GM23338 (cell line): ENCODE data around the gene NPLOC4. TPM values are rescaled to one million over a fixed set of nuclear protein-coding genes. Genes with fewer than 3 reads are reported as not detected.

Source experiments
- ATAC-seq: fragments of 200-7000 bp; cut with Tn5 transposase; 3 replicates; pipeline ENCODE4 v1.9.1; 2020
- DNase-seq: peaks from one replicate; pipeline ENCODE4 v3.0.0-alpha.2; 2015; ENCODE audit warnings: low spot score
- H2AFZ ChIP-seq: fragments of 200-600 bp; sonication (generic); 2 replicates; pipeline ENCODE4 v1.8.0; 2016; ENCODE audit warnings: antibody characterized with exemption, mild to moderate bottlenecking, moderate library complexity
- H3F3A ChIP-seq: fragments of 200-600 bp; sonication (generic); replicated peaks from 2 replicates; pipeline ENCODE4 v1.8.0; 2017; ENCODE audit warnings: antibody characterized with exemption, mixed run types, low read depth
- H3K27ac ChIP-seq: fragments of 200-600 bp; sonication (generic); 2 replicates; pipeline ENCODE4 v1.6.1; 2016; ENCODE audit warnings: low read depth
- H3K27me3 ChIP-seq: fragments of 200-600 bp; sonication (generic); 2 replicates; pipeline ENCODE4 v1.8.0; 2016; ENCODE audit warnings: mild to moderate bottlenecking, mixed run types, moderate library complexity; ENCODE audit not compliant: insufficient read depth
- H3K36me3 ChIP-seq: fragments of 200-600 bp; sonication (generic); 2 replicates; pipeline ENCODE4 v1.8.0; 2016; ENCODE audit warnings: mild to moderate bottlenecking; ENCODE audit not compliant: insufficient read depth
- H3K4me1 ChIP-seq: fragments of 200-600 bp; sonication (generic); 2 replicates; pipeline ENCODE4 v1.8.0; 2016; ENCODE audit warnings: mild to moderate bottlenecking, moderate library complexity; ENCODE audit not compliant: insufficient read depth
- H3K4me2 ChIP-seq: fragments of 200-600 bp; sonication (generic); 2 replicates; pipeline ENCODE4 v1.7.1; 2017; ENCODE audit warnings: mixed run types
- H3K4me3 ChIP-seq: fragments of 200-600 bp; sonication (generic); 2 replicates; pipeline ENCODE4 v1.6.1; 2016; ENCODE audit warnings: mixed run types
- H3K79me2 ChIP-seq: fragments of 200-600 bp; sonication (generic); replicated peaks from 2 replicates; pipeline ENCODE4 v1.8.0; 2017; ENCODE audit warnings: mild to moderate bottlenecking; ENCODE audit not compliant: insufficient read depth
- H3K9me2 ChIP-seq: fragments of 200-600 bp; sonication (generic); 2 replicates; pipeline ENCODE4 v1.8.0; 2017; ENCODE audit not compliant: insufficient read depth
- H4K20me1 ChIP-seq: fragments of 200-600 bp; sonication (generic); replicated peaks from 2 replicates; pipeline ENCODE4 v1.8.0; 2017; ENCODE audit warnings: mild to moderate bottlenecking; ENCODE audit not compliant: insufficient read depth
- H3K27ac Mint-ChIP-seq: 2 replicates; pipeline ENCODE4 v1.8.0; 2020; ENCODE audit warnings: inconsistent platforms, mild to moderate bottlenecking, moderate library complexity, mixed read lengths
- H3K27me3 Mint-ChIP-seq: 3 replicates; pipeline ENCODE4 v1.8.0; 2022; ENCODE audit warnings: low read depth, mild to moderate bottlenecking, moderate library complexity, mixed read lengths, inconsistent platforms; ENCODE audit not compliant: insufficient read depth, poor library complexity
- H3K36me3 Mint-ChIP-seq: 3 replicates; pipeline ENCODE4 v1.8.0; 2021; ENCODE audit warnings: low read depth, mild to moderate bottlenecking, inconsistent platforms, moderate library complexity, mixed read lengths
- H3K4me1 Mint-ChIP-seq: 3 replicates; pipeline ENCODE4 v1.8.0; 2020; ENCODE audit warnings: mild to moderate bottlenecking, inconsistent platforms, mixed read lengths
- H3K4me3 Mint-ChIP-seq: 3 replicates; pipeline ENCODE4 v1.8.0; 2021; ENCODE audit warnings: moderate library complexity, mild to moderate bottlenecking, inconsistent platforms, mixed read lengths
- H3K9me3 Mint-ChIP-seq: 3 replicates; pipeline ENCODE4 v1.8.0; 2020; ENCODE audit warnings: moderate library complexity, mild to moderate bottlenecking, inconsistent platforms, mixed read lengths
- CREB1 ChIP-seq: fragments of 250-450 bp; sonication (Bioruptor Pico); IDR thresholded peaks from 2 replicates; pipeline ENCODE4 v1.5.0; 2020; ENCODE audit warnings: low read depth, mild to moderate bottlenecking, moderate library complexity
- CTCF ChIP-seq, 2 experiments: fragments of 200-600 bp in 1 of 2; sonication (generic) in 1 of 2; conservative IDR thresholded peaks; 2 replicates each; pipeline versions ENCODE4 v1.5.1 to v1.6.1; 2016 to 2017; ENCODE audit warnings: antibody characterized with exemption in 2 of 2, low read depth in 2 of 2, mild to moderate bottlenecking in 2 of 2, moderate library complexity in 1 of 2
- ETS1 ChIP-seq: IDR thresholded peaks from 2 replicates; pipeline ENCODE4 v1.6.1; 2016; ENCODE audit warnings: antibody characterized with exemption
- EZH2 ChIP-seq: fragments of 200-600 bp; sonication (generic); IDR thresholded peaks from one replicate; pipeline ENCODE4 v1.8.0; 2017; ENCODE audit warnings: antibody characterized with exemption, mild to moderate bottlenecking, low read depth; ENCODE audit not compliant: unreplicated experiment
- EZH2phosphoT487 ChIP-seq: fragments of 200-600 bp; sonication (generic); IDR thresholded peaks from one replicate; pipeline ENCODE4 v1.8.1; 2018; ENCODE audit warnings: antibody characterized with exemption; ENCODE audit not compliant: unreplicated experiment
- JUNB ChIP-seq: IDR thresholded peaks from one replicate; pipeline ENCODE4 v1.6.1; 2016; ENCODE audit warnings: antibody characterized with exemption; ENCODE audit not compliant: unreplicated experiment
- NANOG ChIP-seq: IDR thresholded peaks from 2 replicates; pipeline ENCODE4 v1.6.1; 2016; ENCODE audit warnings: antibody characterized with exemption, borderline replicate concordance
- POLR2AphosphoS5 ChIP-seq: IDR thresholded peaks from 2 replicates; pipeline ENCODE4 v1.6.1; 2016; ENCODE audit warnings: antibody characterized with exemption, low read depth
- REST ChIP-seq: IDR thresholded peaks from one replicate; pipeline ENCODE4 v1.6.1; 2018; ENCODE audit warnings: antibody characterized with exemption; ENCODE audit not compliant: unreplicated experiment
- STAT1 ChIP-seq: IDR thresholded peaks from one replicate; pipeline ENCODE4 v1.6.1; 2016; ENCODE audit warnings: antibody characterized with exemption; ENCODE audit not compliant: unreplicated experiment
- ZNF114 ChIP-seq: fragments of 250-450 bp; sonication (Bioruptor Pico); IDR thresholded peaks from 2 replicates; pipeline ENCODE4 v1.5.0; 2020; ENCODE audit warnings: mild to moderate bottlenecking, moderate library complexity
- ZNF331 ChIP-seq: fragments of 250-450 bp; sonication (Bioruptor Pico); IDR thresholded peaks from 2 replicates; pipeline ENCODE4 v1.5.0; 2020; ENCODE audit warnings: low read depth, mild to moderate bottlenecking, moderate library complexity
- ZNF462 ChIP-seq: fragments of 250-450 bp; sonication (Bioruptor Pico); IDR thresholded peaks from 2 replicates; pipeline ENCODE4 v1.5.0; 2020; ENCODE audit warnings: mild to moderate bottlenecking, moderate library complexity
- polyA plus RNA-seq: library from polyadenylated mRNA; unstranded; fragments of >200 nt; fragmentation: Nextera tagmentation; extraction: Ambion mirVana; gene quantifications from 2 replicates; pipeline ENCODE4 v1.2.1, GENCODE V29; 2016
- total RNA-seq: library from RNA; depleted of rRNA; stranded (reverse); fragments of >200 nt; shearing (Covaris generic); gene quantifications from 2 replicates; pipeline ENCODE4 v1.2.3, GENCODE V29; 2014

NPLOC4 gene
- total and polyA plus RNA-seq, 2 experiments from 2014 or later = 24.1 to 79.1 TPM

GRCh38 chr17:81608082-81608481 is 28.8 kb downstream of the NPLOC4 start:
- ATAC-seq = no peak
- Mint-ChIP-seq H3K4me3 (no peak overlapping the region), H3K36me3 (peaks cover 74% of the 10 kb centered on the region), H3K9me3 (no peaks in the 10 kb centered on the region), H3K27ac (no peak overlapping the region), H3K27me3 (no peaks in the 10 kb centered on the region), H3K4me1 (no peaks in the 10 kb centered on the region)
- H3K36me3 ChIP-seq = peaks cover 69% of the 10 kb centered on the region
- no peaks in the 10 kb centered on the region for H3K9me2 ChIP-seq
- TF ChIP-seq POLR2AphosphoS5 = no peak
- no peak for TF ChIP-seq STAT1
- TF ChIP-seq EZH2 = no peak
- no peak for TF ChIP-seq JUNB
- no peak for TF ChIP-seq ZNF462 (CRISPR knock-in tag)
- TF ChIP-seq ZNF114 = no peak
- TF ChIP-seq NANOG = no peak
- no peak for TF ChIP-seq ZNF331 (CRISPR knock-in tag)
- no peak for TF ChIP-seq CREB1 (CRISPR knock-in tag)
- TF ChIP-seq ETS1 = no peak
- no peak for TF ChIP-seq REST
- TF ChIP-seq CTCF (conservative IDR thresholded peaks at IDR 0.05; ENCODE audit: low read depth in 2 of 2) = no peak
- TF ChIP-seq EZH2phosphoT487 = no peak
- no peak overlapping the region for H2AFZ ChIP-seq
- H3K4me1 ChIP-seq = no peaks in the 10 kb centered on the region
- H3K4me2 ChIP-seq = no peak overlapping the region
- no peak overlapping the region for H3K27ac ChIP-seq
- no peaks in the 10 kb centered on the region for H3K27me3 ChIP-seq
- H3F3A ChIP-seq = peaks cover 8% of the 10 kb centered on the region; the same call in 1 of the 2 replicates
- no peak overlapping the region for H3K4me3 ChIP-seq
- no peak for DNase-seq
- H3K79me2 ChIP-seq = peaks cover 25% of the 10 kb centered on the region
- peaks cover 39% of the 10 kb centered on the region for H4K20me1 ChIP-seq
